IPS-18a (cell line): ENCODE results near the gene MTMR4.
A peak's percentile ranks its signal among the peaks of the same experiment; 100 is the strongest.
"Not testable (repeated sequence)": the region's sequence is repeated elsewhere in the genome, so short reads cannot be mapped to it uniquely, and the experiment has no call there.

Experiments used
- H3K27ac ChIP-seq: one replicate; pipeline ENCODE4 v1.5.1; 2013; ENCODE audit warnings: low read length
- H3K27me3 ChIP-seq: one replicate; pipeline ENCODE4 v1.6.1; 2013; ENCODE audit warnings: mild to moderate bottlenecking, low read length; ENCODE audit not compliant: control insufficient read depth, insufficient read depth
- H3K36me3 ChIP-seq: one replicate; pipeline ENCODE4 v1.6.1; 2013; ENCODE audit warnings: low read depth, low read length; ENCODE audit not compliant: control insufficient read depth
- H3K4me1 ChIP-seq: one replicate; pipeline ENCODE4 v1.6.1; 2013; ENCODE audit warnings: low read depth, low read length; ENCODE audit not compliant: control insufficient read depth
- H3K4me3 ChIP-seq: one replicate; pipeline ENCODE4 v1.5.1; 2013; ENCODE audit warnings: low read length
- H3K9ac ChIP-seq: one replicate; pipeline ENCODE4 v1.6.1; 2013; ENCODE audit warnings: mild to moderate bottlenecking, low read length, moderate library complexity
- H3K9me3 ChIP-seq: one replicate; pipeline ENCODE4 v1.6.1; 2013; ENCODE audit warnings: low read depth, low read length; ENCODE audit not compliant: control insufficient read depth

The MTMR4 gene

DNA sequence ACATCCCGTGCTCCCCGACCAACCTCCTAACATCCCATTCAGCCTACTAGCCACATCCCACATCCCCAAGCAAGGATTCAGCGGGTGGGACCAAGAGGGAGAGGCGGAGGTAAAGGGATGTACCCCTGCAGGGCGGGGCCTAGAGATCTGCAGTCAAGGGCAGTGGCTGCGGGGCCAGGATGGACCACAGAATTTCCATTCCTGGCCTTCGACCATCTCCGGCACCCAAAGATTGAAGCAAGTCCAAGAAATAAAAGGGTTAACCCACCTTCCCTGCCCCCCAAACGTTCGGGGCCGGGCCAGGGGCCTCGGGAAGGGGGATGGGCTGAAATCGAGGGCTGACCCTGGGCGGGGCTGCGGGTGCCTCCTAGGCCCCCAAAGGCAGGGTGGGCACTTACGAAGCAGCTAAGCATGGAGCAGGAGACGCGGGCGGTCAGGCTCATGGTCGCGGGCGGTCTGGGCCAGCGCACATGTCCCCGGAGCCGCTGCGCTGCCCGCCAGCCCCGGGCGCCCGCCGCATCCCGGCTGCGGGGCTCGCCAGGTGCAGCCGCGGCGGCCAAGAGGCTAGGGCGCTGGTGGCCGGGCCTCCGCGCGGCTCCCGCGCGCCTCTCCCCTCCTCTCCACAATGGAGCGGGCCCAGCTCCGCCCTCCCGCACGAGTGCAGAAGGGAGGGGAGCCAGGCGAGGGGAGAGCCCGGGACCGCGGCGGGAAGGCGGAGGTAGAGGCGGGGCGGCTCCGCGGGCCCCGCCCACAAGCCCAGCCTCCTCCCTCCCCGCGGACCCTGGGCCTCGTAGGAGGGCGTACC lies at the start of gene MTMR4:
Gene MTMR4 (minus strand): TSS at position 674 of the 805 bp plus-strand sequence. CDS start 231 bp downstream, at position 443.
- Histone ChIP-seq H3K27ac (peak within 1 kb of the TSS; percentile 2), H3K4me3 (peak within 1 kb of the TSS; percentile 70)

GRCh38 chr17:58560511-58560910 lies 46.1 kb upstream of the MTMR4 start:
- Histone ChIP-seq H3K9me3 (no peaks in the 10 kb centered on the region), H3K4me1 (peaks cover 8% of the 10 kb centered on the region), H3K27me3 (no peaks in the 10 kb centered on the region), H3K9ac (no peak overlapping the region), H3K27ac (no peak overlapping the region), H3K4me3 (no peak overlapping the region), H3K36me3 (no peaks in the 10 kb centered on the region)

More for the DNA sequence above, at the start of gene MTMR4:
- Histone ChIP-seq H3K9me3 (no peaks in the 10 kb centered on the region), H3K36me3 (peaks cover 26% of the 10 kb centered on the region), H3K9ac (peak within 1 kb of the TSS; percentile 76), H3K4me1 (peaks cover 19% of the 10 kb centered on the region), H3K27me3 (no peaks in the 10 kb centered on the region)

DNA sequence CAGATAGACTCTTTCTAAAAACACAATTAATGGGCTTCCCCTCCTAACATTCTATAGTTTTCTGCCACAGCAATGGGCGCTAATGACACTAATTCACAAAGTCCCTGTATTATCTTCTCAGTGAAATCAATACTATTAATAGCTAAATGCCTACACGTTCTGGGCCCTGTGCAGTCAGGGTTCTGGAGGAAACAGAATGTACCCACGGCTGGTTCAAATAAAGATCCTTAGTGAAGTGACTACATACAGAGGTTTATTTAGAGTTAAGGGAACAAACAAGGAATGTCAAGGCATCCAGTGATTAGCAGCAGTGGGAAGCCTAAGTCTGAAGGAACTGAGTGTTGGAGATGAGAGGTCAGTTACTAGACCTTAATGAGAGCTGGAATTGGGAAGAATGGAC lies 43.5 kb upstream of the MTMR4 start:
- Histone ChIP-seq H3K27ac (no peak overlapping the region), H3K4me1 (no peaks in the 10 kb centered on the region), H3K4me3 (no peak overlapping the region), H3K9ac (no peak overlapping the region), H3K27me3 (no peaks in the 10 kb centered on the region), H3K36me3 (no peaks in the 10 kb centered on the region), H3K9me3 (no peaks in the 10 kb centered on the region)

DNA sequence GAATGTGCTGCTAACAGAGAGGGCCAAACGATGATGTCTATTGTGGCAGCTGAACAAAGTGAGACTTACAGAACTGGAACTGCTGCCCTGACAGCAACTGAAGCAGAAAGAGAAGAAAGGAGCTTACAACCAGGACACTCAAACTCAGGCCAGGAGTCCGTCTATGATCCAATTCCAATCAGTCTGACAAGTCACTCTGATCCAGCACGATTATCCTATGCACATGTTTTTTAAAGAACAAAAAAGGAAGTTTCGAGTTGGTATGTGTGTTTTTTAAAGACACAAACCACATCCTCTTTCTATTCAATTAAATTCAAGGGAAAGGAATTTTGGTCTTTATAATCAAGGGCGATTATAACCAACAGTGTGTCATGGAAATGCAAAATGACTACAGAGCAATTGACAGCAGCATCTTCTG lies 42.4 kb upstream of the MTMR4 start:
- no peaks in the 10 kb centered on the region for H3K9me3 ChIP-seq
- H3K4me3 ChIP-seq: no peak overlapping the region

DNA sequence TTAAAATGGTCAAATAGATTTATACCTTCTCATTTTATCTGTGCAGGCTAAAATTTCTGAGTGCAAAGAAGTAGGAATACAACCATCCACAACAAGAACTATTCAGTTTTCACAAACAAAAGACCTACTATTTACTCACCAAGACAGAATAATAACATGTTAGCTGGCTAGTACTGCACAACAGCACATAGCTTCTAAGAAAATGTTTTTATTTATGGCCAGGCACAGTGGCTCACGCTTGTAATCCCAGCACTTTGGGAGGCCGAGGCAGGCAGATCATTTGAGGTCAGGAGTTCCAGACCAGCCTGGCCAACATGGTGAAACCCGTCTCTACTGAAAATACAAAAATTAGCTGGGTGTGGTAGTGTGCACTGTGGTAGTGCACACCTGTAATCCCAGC lies 40.7 kb upstream of the MTMR4 start:
- H3K36me3 ChIP-seq, H3K9me3 ChIP-seq, H3K27ac ChIP-seq, H3K9ac ChIP-seq, H3K27me3 ChIP-seq, H3K4me3 ChIP-seq, H3K4me1 ChIP-seq: not testable (repeated sequence)

More for the DNA sequence above, 42.4 kb upstream of the MTMR4 start:
- H3K36me3 ChIP-seq: no peaks in the 10 kb centered on the region
- no peak overlapping the region for H3K9ac ChIP-seq
- no peaks in the 10 kb centered on the region for H3K4me1 ChIP-seq
- H3K27ac ChIP-seq: no peak overlapping the region
- H3K27me3 ChIP-seq: no peaks in the 10 kb centered on the region

DNA sequence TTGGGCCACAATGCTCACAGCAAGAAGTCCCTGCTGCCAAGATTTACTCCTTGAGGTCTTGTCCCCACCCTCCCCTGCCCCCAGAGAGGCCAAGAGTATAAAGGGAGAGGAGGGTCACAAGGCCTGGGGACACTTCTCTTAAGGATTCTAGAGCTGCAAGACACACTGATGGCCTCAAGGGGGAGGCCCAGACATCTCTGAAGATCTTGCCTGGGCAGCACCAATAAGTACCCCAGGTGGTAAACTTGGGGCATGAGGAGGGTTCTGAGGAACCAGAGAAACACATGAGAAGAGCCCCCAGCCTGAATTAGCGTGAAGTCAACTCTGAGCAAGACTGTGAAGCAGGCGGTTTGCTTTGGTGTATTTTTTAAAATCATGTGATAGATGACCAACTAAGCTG lies 26.8 kb upstream of the MTMR4 start:
- H3K9me3 ChIP-seq: no peaks in the 10 kb centered on the region
- no peak overlapping the region for H3K9ac ChIP-seq
- H3K36me3 ChIP-seq: no peaks in the 10 kb centered on the region
- H3K27me3 ChIP-seq: no peaks in the 10 kb centered on the region
- H3K4me3 ChIP-seq: no peak overlapping the region
- no peak overlapping the region for H3K27ac ChIP-seq
- H3K4me1 ChIP-seq: no peaks in the 10 kb centered on the region

DNA sequence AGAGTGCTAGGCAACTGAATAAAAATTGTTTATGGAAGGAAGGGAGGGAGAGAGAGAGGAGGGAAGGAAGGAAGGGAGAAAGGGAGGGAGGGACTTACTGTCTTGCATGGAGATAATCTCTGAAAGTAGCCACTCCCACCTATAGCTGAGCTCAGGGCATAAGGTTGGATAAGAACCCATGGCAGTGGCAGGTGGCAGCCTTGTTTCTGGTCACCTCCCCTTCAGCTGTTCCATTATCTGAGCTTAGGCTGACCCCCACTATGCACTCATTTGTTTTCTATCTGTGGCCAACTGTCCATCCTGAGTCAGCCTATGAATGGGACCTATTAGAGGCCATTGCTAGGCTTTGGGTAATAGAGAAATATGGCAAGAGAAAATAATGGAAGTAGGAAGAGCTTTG lies 25.3 kb upstream of the MTMR4 start:
- Histone ChIP-seq H3K36me3 (no peaks in the 10 kb centered on the region), H3K4me3 (no peak overlapping the region), H3K4me1 (no peaks in the 10 kb centered on the region), H3K27ac (no peak overlapping the region), H3K9ac (no peak overlapping the region), H3K27me3 (no peaks in the 10 kb centered on the region), H3K9me3 (no peaks in the 10 kb centered on the region)

DNA sequence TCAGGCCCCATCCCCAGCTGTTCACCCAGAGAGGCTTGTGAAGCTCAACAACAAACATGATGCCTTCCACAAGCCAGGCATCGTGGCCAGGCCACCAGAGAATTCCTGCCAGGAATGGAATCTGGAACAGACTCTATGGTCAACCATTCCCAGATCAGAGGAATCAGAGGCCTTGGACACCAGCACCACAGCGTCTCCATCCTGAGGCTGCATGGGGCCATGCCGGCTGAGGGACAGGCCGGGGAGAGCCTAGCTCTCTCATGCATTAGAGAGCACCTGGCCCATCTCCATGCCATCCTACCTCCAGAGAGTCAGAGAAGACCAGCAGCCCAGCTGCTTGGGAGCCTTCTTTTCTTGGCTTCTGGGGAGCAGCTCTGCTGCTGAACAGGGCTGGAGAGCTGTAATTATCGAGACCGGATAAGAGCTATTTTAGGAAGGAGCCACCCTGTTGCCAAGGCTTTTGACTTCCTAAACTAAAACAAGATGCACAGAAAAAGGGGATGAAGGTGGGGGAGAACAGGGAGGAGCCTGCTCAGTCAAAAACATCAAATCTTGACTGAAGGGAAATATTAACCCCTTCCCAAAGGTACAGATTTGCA lies 24.5 kb upstream of the MTMR4 start:
- no peaks in the 10 kb centered on the region for H3K27me3 ChIP-seq
- no peaks in the 10 kb centered on the region for H3K36me3 ChIP-seq
- no peak overlapping the region for H3K4me3 ChIP-seq
- H3K27ac ChIP-seq: no peak overlapping the region
- no peak overlapping the region for H3K9ac ChIP-seq
- no peaks in the 10 kb centered on the region for H3K4me1 ChIP-seq
- no peaks in the 10 kb centered on the region for H3K9me3 ChIP-seq

GRCh38 chr17:58537266-58537665 lies 22.8 kb upstream of the MTMR4 start:
- Histone ChIP-seq H3K4me1 (no peaks in the 10 kb centered on the region), H3K36me3 (no peaks in the 10 kb centered on the region), H3K27me3 (peaks cover 6% of the 10 kb centered on the region), H3K4me3 (no peak overlapping the region), H3K9me3 (no peaks in the 10 kb centered on the region), H3K27ac (no peak overlapping the region), H3K9ac (no peak overlapping the region)

GRCh38 chr17:58536542-58536941 lies 22.1 kb upstream of the MTMR4 start:
- Histone ChIP-seq H3K27me3 (peaks cover 7% of the 10 kb centered on the region), H3K4me1 (no peaks in the 10 kb centered on the region), H3K27ac (no peak overlapping the region), H3K9me3 (no peaks in the 10 kb centered on the region), H3K4me3 (no peak overlapping the region), H3K36me3 (no peaks in the 10 kb centered on the region), H3K9ac (no peak overlapping the region)

- Histone ChIP-seq H3K4me1 (no peaks in the 10 kb centered on the region), H3K27me3 (peaks cover 7% of the 10 kb centered on the region), H3K36me3 (no peaks in the 10 kb centered on the region), H3K9ac (no peak overlapping the region), H3K9me3 (no peaks in the 10 kb centered on the region), H3K4me3 (no peak overlapping the region), H3K27ac (no peak overlapping the region)
These were observed 21.0 kb upstream of the MTMR4 start for GRCh38 chr17:58535431-58535830.

DNA sequence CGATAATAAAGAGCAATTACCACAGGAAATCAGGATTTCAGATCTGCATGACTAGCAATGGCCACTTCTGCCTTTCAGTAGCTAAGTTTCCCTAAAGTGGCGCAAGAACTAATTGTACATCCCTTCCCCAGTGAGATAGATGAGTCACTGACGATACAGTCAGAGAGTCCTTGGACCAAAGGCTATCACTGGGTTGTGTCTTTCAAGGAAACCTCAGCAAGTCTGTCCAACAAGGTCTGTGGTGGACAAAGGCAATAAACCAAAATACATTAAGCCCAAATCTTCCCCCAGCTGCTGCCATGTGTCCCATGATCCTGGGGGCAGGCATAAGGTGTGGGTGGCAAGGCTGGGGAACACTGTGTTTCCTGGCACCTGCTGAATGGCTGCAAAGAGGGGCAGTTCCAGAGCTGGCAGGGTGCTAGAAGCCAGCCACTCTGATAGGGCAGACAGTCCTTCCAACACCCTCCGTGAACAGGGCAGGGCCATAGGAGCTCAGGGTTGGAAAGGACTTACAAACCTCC lies 20.5 kb upstream of the MTMR4 start:
- Histone ChIP-seq H3K4me3 (no peak overlapping the region), H3K9me3 (no peaks in the 10 kb centered on the region), H3K27ac (no peak overlapping the region), H3K4me1 (no peaks in the 10 kb centered on the region), H3K27me3 (peaks cover 7% of the 10 kb centered on the region), H3K36me3 (no peaks in the 10 kb centered on the region), H3K9ac (no peak overlapping the region)
